ENCODE results near the gene SEBOX. TPM values are rescaled to one million over a fixed set of nuclear protein-coding genes. Genes with fewer than 3 reads are reported as not detected.

SEBOX gene
- total and polyA plus RNA-seq, 2 of the 8 experiments (the other 6 are each of a cell fraction or from before 2014, with no cell fraction given) = not detected

DNA sequence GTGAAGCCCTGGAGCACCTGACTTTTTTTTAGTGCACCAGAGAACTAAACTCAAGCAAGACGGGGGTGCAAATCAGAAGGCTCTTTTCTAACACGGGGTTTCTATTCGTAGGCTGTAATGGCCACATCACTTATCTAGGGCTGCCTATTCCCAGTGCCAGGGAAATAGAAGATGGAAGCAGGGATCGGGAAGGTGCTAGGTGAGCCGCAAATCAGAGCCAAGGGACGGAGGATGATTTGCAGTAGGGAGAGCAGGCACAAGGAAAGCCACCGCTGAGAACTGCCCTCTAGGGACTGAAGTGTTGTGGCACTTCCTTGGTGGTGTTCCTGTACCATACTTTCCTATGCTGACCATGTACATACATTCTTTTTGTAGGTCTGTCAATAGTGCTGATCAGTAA lies 48.8 kb upstream of the SEBOX start:
- Histone ChIP-seq H2BK20ac (ENCODE audit: low read length) (no peak overlapping the region), H4K8ac (ENCODE audit: extremely low read depth, insufficient read depth, low read length) (no peak overlapping the region), H3K56ac (replicated peaks; ENCODE audit: insufficient read length, low read depth, low read length) (no peak overlapping the region), H4K20me1 (replicated peaks in 1 of 2; ENCODE audit: control insufficient read depth in 1 of 2, insufficient read depth in 2 of 2, low read length in 2 of 2) (no peaks in the 10 kb centered on the region), H3K79me1 (ENCODE audit: low read depth, low read length) (no peaks in the 10 kb centered on the region), H3K18ac (ENCODE audit: extremely low read depth, low read length) (no peak overlapping the region), H3K27me3 (replicated peaks in 1 of 4; ENCODE audit: control insufficient read depth in 3 of 4, extremely low read depth in 1 of 4, insufficient read depth in 3 of 4, low read length in 3 of 4) (peaks cover 2 to 26% (median 17%) of the 10 kb centered on the region in 4 experiments), H2BK120ac (replicated peaks; ENCODE audit: low read depth, low read length) (no peak overlapping the region), H3K79me2 (ENCODE audit: control insufficient read depth in 1 of 2, insufficient read depth in 2 of 2, low read length in 2 of 2) (no peaks in the 10 kb centered on the region), H3K36me3 (ENCODE audit: control insufficient read depth in 2 of 4, insufficient read depth in 4 of 4, low read length in 3 of 4) (no peaks in the 10 kb centered on the region), H3K4me2 (ENCODE audit: insufficient read depth in 1 of 2, low read depth in 2 of 2, low read length in 2 of 2) (no peak overlapping the region), H2BK12ac (ENCODE audit: low read depth, low read length) (no peak overlapping the region), H3K4ac (replicated peaks; ENCODE audit: insufficient read length, low read depth, low read length) (no peak overlapping the region), H3K4me1 (replicated peaks in 1 of 4; ENCODE audit: control insufficient read depth in 3 of 4, insufficient read depth in 4 of 4, low read length in 3 of 4) (peaks cover 0 to 6% (median 2%) of the 10 kb centered on the region in 4 experiments; a peak in 4 of 7 replicates), H3K27ac (ENCODE audit: low read depth, low read length) (no peak overlapping the region), H4K91ac (replicated peaks; ENCODE audit: insufficient read length, low read length) (no peak overlapping the region), H2BK15ac (ENCODE audit: low read length) (no peak overlapping the region), H2AK5ac (ENCODE audit: low read depth, low read length) (no peak overlapping the region), H4K5ac (ENCODE audit: insufficient read length, low read depth, low read length) (no peak overlapping the region), H2AFZ (ENCODE audit: low read length) (no peak overlapping the region), H2BK5ac (ENCODE audit: low read depth, low read length) (no peak overlapping the region), H3K9me3 (ENCODE audit: insufficient read depth in 2 of 2, low read depth in 1 of 2, low read length in 1 of 2) (no peaks in the 10 kb centered on the region), H3K14ac (ENCODE audit: insufficient read length) (no peak overlapping the region), H3K9ac (replicated peaks in 1 of 4; ENCODE audit: extremely low read depth in 1 of 4, low read depth in 3 of 4, low read length in 3 of 4) (no peak overlapping the region), H3K23me2 (ENCODE audit: low read depth, low read length) (no peaks in the 10 kb centered on the region), H3K4me3 (ENCODE audit: extremely low read depth in 1 of 4, insufficient read depth in 2 of 4, low read depth in 3 of 4, low read length in 4 of 4) (no peak overlapping the region), H3K23ac (ENCODE audit: insufficient read length) (no peak overlapping the region)
- POLR2A ChIA-PET (ENCODE audit: partially characterized antibody) = no interaction called here
- WGBS, 2 experiments (ENCODE audit: extremely low coverage in 1 of 2, insufficient coverage in 1 of 2, insufficient read length in 1 of 2, insufficient replicate concordance in 2 of 2, low coverage in 1 of 2, low lambda C conversion rate in 2 of 2, missing lambda C conversion rate in 1 of 2) = 68% methylated on average over 7 of the region's 7 CpGs; no CpG with 5 or more reads in 1 of the 2 experiments
- DNase-seq (ENCODE audit: low read depth in 1 of 2, low spot score in 2 of 2) (no peak), FAIRE-seq (no peak)
- CTCF ChIA-PET (ENCODE audit: partially characterized antibody) = interaction anchor here (1.1 to 8.9 kb wide), 3 partner anchors 31 to 122 kb away, joined by 3 to 142 read pairs (median 4); no protein-coding TSS in a partner anchor
- TF ChIP-seq, protein P1, sequence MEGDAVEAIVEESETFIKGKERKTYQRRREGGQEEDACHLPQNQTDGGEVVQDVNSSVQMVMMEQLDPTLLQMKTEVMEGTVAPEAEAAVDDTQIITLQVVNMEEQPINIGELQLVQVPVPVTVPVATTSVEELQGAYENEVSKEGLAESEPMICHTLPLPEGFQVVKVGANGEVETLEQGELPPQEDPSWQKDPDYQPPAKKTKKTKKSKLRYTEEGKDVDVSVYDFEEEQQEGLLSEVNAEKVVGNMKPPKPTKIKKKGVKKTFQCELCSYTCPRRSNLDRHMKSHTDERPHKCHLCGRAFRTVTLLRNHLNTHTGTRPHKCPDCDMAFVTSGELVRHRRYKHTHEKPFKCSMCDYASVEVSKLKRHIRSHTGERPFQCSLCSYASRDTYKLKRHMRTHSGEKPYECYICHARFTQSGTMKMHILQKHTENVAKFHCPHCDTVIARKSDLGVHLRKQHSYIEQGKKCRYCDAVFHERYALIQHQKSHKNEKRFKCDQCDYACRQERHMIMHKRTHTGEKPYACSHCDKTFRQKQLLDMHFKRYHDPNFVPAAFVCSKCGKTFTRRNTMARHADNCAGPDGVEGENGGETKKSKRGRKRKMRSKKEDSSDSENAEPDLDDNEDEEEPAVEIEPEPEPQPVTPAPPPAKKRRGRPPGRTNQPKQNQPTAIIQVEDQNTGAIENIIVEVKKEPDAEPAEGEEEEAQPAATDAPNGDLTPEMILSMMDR (IDR thresholded peaks at IDR 0.05; ENCODE audit: control extremely low read depth in 1 of 3, insufficient read depth in 1 of 3, low read depth in 1 of 3, low read length in 3 of 3) = peak in 1 of 3 experiments; percentile 22; a peak in 1 of 4 replicates
- no peak for TF ChIP-seq CBX8 (IDR thresholded peaks at IDR 0.05; ENCODE audit: borderline replicate concordance, low read depth, low read length)
- no peak for TF ChIP-seq TBP (IDR thresholded peaks at IDR 0.05; ENCODE audit: low read depth, low read length)
